HEK293 (cell line): ENCODE measurements around the gene FAM151B.

ENCODE experiments used
- CTCF ChIA-PET: fragments of 350-600 bp; formaldehyde crosslinking; extraction: SDS; loops from one replicate; lab custom pipeline; 2021; ENCODE audit warnings: antibody characterized with exemption; lab: Yijun Ruan, JAX
- POLR2A ChIA-PET: fragments of 300-600 bp; formaldehyde crosslinking; extraction: SDS; loops from one replicate; lab custom pipeline; 2020; ENCODE audit warnings: antibody characterized with exemption, inconsistent platforms; lab: Yijun Ruan, JAX
- H3K27ac ChIP-seq: fragments of 200-500 bp; sonication (Bioruptor generic); 2 replicates; pipeline ENCODE4 v1.5.1; 2014; ENCODE audit warnings: low read depth, low read length, control low read depth, inconsistent platforms; ENCODE audit errors: extremely low read depth
- H3K36me3 ChIP-seq, 2 experiments: fragments of 200-500 bp in 1 of 2; sonication (Bioruptor generic) in 1 of 2; 1 replicate in 1 of 2; 2 replicates in 1 of 2; pipeline ENCODE4 v1.5.1; 2014 to 2017; ENCODE audit warnings: inconsistent platforms in 2 of 2, low read length in 2 of 2; ENCODE audit not compliant: control insufficient read depth in 2 of 2, insufficient read depth in 1 of 2
- H3K4me1 ChIP-seq: fragments of 200-500 bp; sonication (Bioruptor generic); 2 replicates; pipeline ENCODE4 v1.5.1; 2014; ENCODE audit warnings: mild to moderate bottlenecking, low read length, inconsistent platforms; ENCODE audit not compliant: control insufficient read depth, insufficient read depth
- H3K4me3 ChIP-seq: 2 replicates; pipeline ENCODE4 v1.5.1; 2011; ENCODE audit warnings: low read depth, mild to moderate bottlenecking, control low read depth, low read length, moderate library complexity
- H3K9me3 ChIP-seq: fragments of 200-500 bp; sonication (Bioruptor generic); 2 replicates; pipeline ENCODE4 v1.5.1; 2014; ENCODE audit warnings: low read depth, low read length, inconsistent platforms; ENCODE audit not compliant: control insufficient read depth, insufficient read depth
- BCL11A ChIP-seq: fragments of 450-650 bp; formaldehyde crosslinking; IDR thresholded peaks from 2 replicates; pipeline ENCODE4 v1.5.1; 2016; ENCODE audit warnings: low read depth, missing biosample characterization, missing genetic modification characterization
- GLIS1 ChIP-seq: fragments of 450-650 bp; formaldehyde crosslinking; IDR thresholded peaks from 2 replicates; pipeline ENCODE4 v1.5.1; 2016; ENCODE audit warnings: missing biosample characterization, missing genetic modification characterization
- KLF10 ChIP-seq: fragments of 450-650 bp; IDR thresholded peaks from 2 replicates; pipeline ENCODE4 v1.5.1; 2018; ENCODE audit warnings: missing biosample characterization, mild to moderate bottlenecking, missing genetic modification characterization
- KLF9 ChIP-seq: fragments of 450-650 bp; formaldehyde crosslinking; IDR thresholded peaks from 2 replicates; pipeline ENCODE4 v1.5.1; 2016; ENCODE audit warnings: missing biosample characterization, missing genetic modification characterization, low read depth
- PRDM1 ChIP-seq: fragments of 450-650 bp; formaldehyde crosslinking; IDR thresholded peaks from 2 replicates; pipeline ENCODE4; 2016; ENCODE audit warnings: missing biosample characterization, missing genetic modification characterization
- SCRT1 ChIP-seq: fragments of 450-650 bp; formaldehyde crosslinking; IDR thresholded peaks from 2 replicates; pipeline ENCODE4 v1.5.1; 2016; ENCODE audit warnings: missing biosample characterization, missing genetic modification characterization, borderline replicate concordance
- SCRT2 ChIP-seq: fragments of 450-650 bp; formaldehyde crosslinking; IDR thresholded peaks from 2 replicates; pipeline ENCODE4 v1.5.1; 2016; ENCODE audit warnings: missing biosample characterization, missing genetic modification characterization
- SP7 ChIP-seq: fragments of 450-650 bp; formaldehyde crosslinking; IDR thresholded peaks from 2 replicates; pipeline ENCODE4 v1.5.1; 2016; ENCODE audit warnings: missing biosample characterization, missing genetic modification characterization
- TSHZ1 ChIP-seq: fragments of 450-650 bp; formaldehyde crosslinking; IDR thresholded peaks from 2 replicates; pipeline ENCODE4 v1.5.1; 2016; ENCODE audit warnings: missing biosample characterization, missing genetic modification characterization, borderline replicate concordance
- YY2 ChIP-seq: fragments of 450-650 bp; formaldehyde crosslinking; IDR thresholded peaks from 2 replicates; pipeline ENCODE4 v1.5.1; 2016; ENCODE audit warnings: missing biosample characterization, missing genetic modification characterization
- ZBTB20 ChIP-seq: fragments of 450-650 bp; formaldehyde crosslinking; IDR thresholded peaks from 2 replicates; pipeline ENCODE4 v1.5.1; 2016; ENCODE audit warnings: missing biosample characterization, missing genetic modification characterization
- ZBTB21 ChIP-seq: fragments of 450-650 bp; formaldehyde crosslinking; IDR thresholded peaks from 2 replicates; pipeline ENCODE4 v1.5.1; 2017; ENCODE audit warnings: missing biosample characterization, missing genetic modification characterization
- ZNF112 ChIP-seq: fragments of 450-650 bp; formaldehyde crosslinking; IDR thresholded peaks from 2 replicates; pipeline ENCODE4 v1.5.0; 2017; ENCODE audit warnings: missing biosample characterization, missing genetic modification characterization
- ZNF114 ChIP-seq: fragments of 450-650 bp; formaldehyde crosslinking; IDR thresholded peaks from 2 replicates; pipeline ENCODE4 v1.5.0; 2017; ENCODE audit warnings: missing biosample characterization, missing genetic modification characterization
- ZNF140 ChIP-seq: fragments of 450-650 bp; formaldehyde crosslinking; IDR thresholded peaks from 2 replicates; pipeline ENCODE4 v1.5.1; 2016; ENCODE audit warnings: missing biosample characterization, missing genetic modification characterization
- ZNF146 ChIP-seq: fragments of 450-650 bp; formaldehyde crosslinking; IDR thresholded peaks from 2 replicates; pipeline ENCODE4 v1.5.1; 2016; ENCODE audit warnings: missing biosample characterization, missing genetic modification characterization
- ZNF155 ChIP-seq: fragments of 450-650 bp; formaldehyde crosslinking; IDR thresholded peaks from 2 replicates; pipeline ENCODE4 v1.5.1; 2016; ENCODE audit warnings: missing biosample characterization, missing genetic modification characterization
- ZNF302 ChIP-seq: fragments of 450-650 bp; formaldehyde crosslinking; IDR thresholded peaks from 2 replicates; pipeline ENCODE4 v1.5.1; 2016; ENCODE audit warnings: missing biosample characterization, missing genetic modification characterization, low read depth
- ZNF37A ChIP-seq: fragments of 450-650 bp; IDR thresholded peaks from 2 replicates; pipeline ENCODE4 v1.5.1; 2018; ENCODE audit warnings: missing biosample characterization, missing genetic modification characterization
- ZNF404 ChIP-seq: fragments of 450-650 bp; formaldehyde crosslinking; IDR thresholded peaks from 2 replicates; pipeline ENCODE4 v1.5.1; 2017; ENCODE audit warnings: missing biosample characterization, missing genetic modification characterization
- ZNF423 ChIP-seq: fragments of 450-650 bp; formaldehyde crosslinking; IDR thresholded peaks from 2 replicates; pipeline ENCODE4 v1.5.1; 2016; ENCODE audit warnings: missing biosample characterization, missing genetic modification characterization
- ZNF501 ChIP-seq: fragments of 450-650 bp; formaldehyde crosslinking; IDR thresholded peaks from 2 replicates; pipeline ENCODE4 v1.5.1; 2016; ENCODE audit warnings: missing biosample characterization, missing genetic modification characterization
- ZNF561 ChIP-seq: fragments of 450-650 bp; IDR thresholded peaks from 2 replicates; pipeline ENCODE4 v1.5.1; 2018; ENCODE audit warnings: missing biosample characterization, missing genetic modification characterization, borderline replicate concordance
- ZNF596 ChIP-seq: fragments of 450-650 bp; IDR thresholded peaks from 2 replicates; pipeline ENCODE4 v1.5.0; 2018; ENCODE audit warnings: missing biosample characterization, mild to moderate bottlenecking, missing genetic modification characterization, moderate library complexity
- ZNF600 ChIP-seq: fragments of 450-650 bp; formaldehyde crosslinking; IDR thresholded peaks from 2 replicates; pipeline ENCODE4 v1.5.1; 2016; ENCODE audit warnings: missing biosample characterization, missing genetic modification characterization
- ZNF623 ChIP-seq: fragments of 450-650 bp; formaldehyde crosslinking; IDR thresholded peaks from 2 replicates; pipeline ENCODE4 v1.5.1; 2016; ENCODE audit warnings: missing biosample characterization, missing genetic modification characterization
- ZNF626 ChIP-seq: fragments of 450-650 bp; sonication (Bioruptor Pico); formaldehyde crosslinking; IDR thresholded peaks from 2 replicates; pipeline ENCODE4 v1.5.1; 2018; ENCODE audit warnings: missing biosample characterization, missing genetic modification characterization, inconsistent platforms
- ZNF660 ChIP-seq: fragments of 450-650 bp; IDR thresholded peaks from 2 replicates; pipeline ENCODE4 v1.5.1; 2018; ENCODE audit warnings: missing biosample characterization, mild to moderate bottlenecking, missing genetic modification characterization
- ZXDB ChIP-seq: fragments of 450-650 bp; formaldehyde crosslinking; IDR thresholded peaks from 2 replicates; pipeline ENCODE4 v1.5.1; 2016; ENCODE audit warnings: missing biosample characterization, missing genetic modification characterization
- TF ChIP-seq, protein P1 (sequence below): fragments of 450-650 bp; formaldehyde crosslinking; IDR thresholded peaks from 2 replicates; pipeline ENCODE4 v1.5.1; 2016; ENCODE audit warnings: missing biosample characterization, missing genetic modification characterization
- TF ChIP-seq, protein P2 (sequence below): fragments of 450-650 bp; formaldehyde crosslinking; IDR thresholded peaks from 2 replicates; pipeline ENCODE4 v1.5.1; 2017; ENCODE audit warnings: missing biosample characterization, missing genetic modification characterization

The FAM151B gene

DNA sequence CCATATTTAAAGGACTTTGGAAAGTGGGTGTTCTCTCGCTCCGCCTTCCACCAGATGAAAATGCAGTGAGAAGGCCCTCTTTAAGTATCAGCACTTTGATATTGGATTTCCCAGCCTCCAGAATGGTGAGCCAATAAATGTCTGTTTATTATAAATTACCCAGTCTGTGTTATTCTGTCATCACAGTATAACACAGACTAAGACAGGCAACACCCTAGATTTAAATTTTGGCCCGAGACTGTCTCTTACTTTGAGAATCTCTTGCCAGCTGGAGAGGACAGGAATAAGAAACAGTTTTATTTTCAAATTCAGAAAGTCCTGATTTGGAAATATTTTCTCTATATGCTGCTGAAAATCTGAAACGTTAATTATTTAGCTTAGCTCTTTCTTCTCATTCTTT is 21.5 kb downstream of the FAM151B start:
- ChIA-PET POLR2A (no interaction called here), CTCF (no interaction called here)
- Histone ChIP-seq H3K4me1 (no peaks in the 10 kb centered on the region), H3K36me3 (no peaks in the 10 kb centered on the region), H3K9me3 (no peaks in the 10 kb centered on the region), H3K4me3 (no peak overlapping the region), H3K27ac (no peak overlapping the region)
- TF ChIP-seq KLF10 (no peak), ZNF302 (tag by site-specific recombination) (no peak), ZNF600 (tag by site-specific recombination) (no peak), GLIS1 (tag by site-specific recombination) (no peak), ZNF140 (tag by site-specific recombination) (no peak), KLF9 (tag by site-specific recombination) (no peak)

- no peak overlapping the region for H3K27ac ChIP-seq
- H3K4me1 ChIP-seq: no peaks in the 10 kb centered on the region
- no peak overlapping the region for H3K4me3 ChIP-seq
- peak; percentile 36; the same call in 1 of the 2 replicates for TF ChIP-seq ZXDB (tag by site-specific recombination)
- peak; percentile 52 for TF ChIP-seq PRDM1 (tag by site-specific recombination)
- 0 out of 2 replicates have a peak, but pooled peaks have one; percentile 47 for TF ChIP-seq ZNF501 (tag by site-specific recombination)
- no peak for TF ChIP-seq ZNF404
- TF ChIP-seq ZBTB21 (tag by site-specific recombination): no peak
- TF ChIP-seq BCL11A (tag by site-specific recombination): peak; percentile 69; the same call in 1 of the 2 replicates
- TF ChIP-seq ZNF146: no peak
- TF ChIP-seq ZNF37A: no peak
- TF ChIP-seq ZNF596: 0 out of 2 replicates have a peak, but pooled peaks have one; percentile 21
- no peak for TF ChIP-seq ZNF114 (tag by site-specific recombination)
- TF ChIP-seq ZBTB20 (tag by site-specific recombination): no peak
- no peak for TF ChIP-seq YY2 (tag by site-specific recombination)
- TF ChIP-seq, protein P1, sequence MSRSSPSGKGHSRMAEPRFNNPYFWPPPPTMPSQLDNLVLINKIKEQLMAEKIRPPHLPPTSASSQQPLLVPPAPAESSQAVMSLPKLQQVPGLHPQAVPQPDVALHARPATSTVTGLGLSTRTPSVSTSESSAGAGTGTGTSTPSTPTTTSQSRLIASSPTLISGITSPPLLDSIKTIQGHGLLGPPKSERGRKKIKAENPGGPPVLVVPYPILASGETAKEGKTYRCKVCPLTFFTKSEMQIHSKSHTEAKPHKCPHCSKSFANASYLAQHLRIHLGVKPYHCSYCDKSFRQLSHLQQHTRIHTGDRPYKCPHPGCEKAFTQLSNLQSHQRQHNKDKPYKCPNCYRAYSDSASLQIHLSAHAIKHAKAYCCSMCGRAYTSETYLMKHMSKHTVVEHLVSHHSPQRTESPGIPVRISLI (tag by site-specific recombination): no peak
- TF ChIP-seq SP7 (tag by site-specific recombination): peak; percentile 83
- peak; percentile 94 for TF ChIP-seq SCRT2 (tag by site-specific recombination)
- peak; percentile 80 for TF ChIP-seq ZNF600 (tag by site-specific recombination)
- TF ChIP-seq ZNF155 (tag by site-specific recombination): no peak
- peak; percentile 83 for TF ChIP-seq SCRT1 (tag by site-specific recombination)
- no peaks in the 10 kb centered on the region for H3K9me3 ChIP-seq
- H3K36me3 ChIP-seq: no peaks in the 10 kb centered on the region; a peak in 1 of 3 replicates
- CTCF ChIA-PET: no interaction called here
- POLR2A ChIA-PET: no interaction called here
These were observed 28.9 kb downstream of the FAM151B start for GRCh38 chr5:80516826-80517225.

DNA sequence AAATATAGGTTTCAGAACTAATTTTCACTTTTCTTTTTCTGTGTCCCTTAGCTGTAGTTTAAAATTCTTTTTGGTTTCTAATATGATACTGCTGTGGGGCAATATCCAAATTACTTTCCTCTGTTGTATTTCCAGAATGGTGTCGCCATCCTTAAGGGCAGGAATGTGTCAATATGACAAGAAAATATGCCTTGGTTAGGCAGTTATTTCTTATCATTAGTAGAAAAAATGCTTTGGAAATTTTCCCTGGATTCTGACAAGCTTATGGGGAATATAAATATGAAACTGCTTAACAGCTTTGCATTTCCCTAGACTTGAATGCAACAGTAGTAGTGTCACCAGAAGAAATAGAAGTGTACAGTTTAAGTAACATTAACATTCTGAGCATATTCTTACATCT is 52.8 kb downstream of the FAM151B start:
- POLR2A ChIA-PET: no interaction called here
- no peaks in the 10 kb centered on the region for H3K9me3 ChIP-seq
- H3K4me1 ChIP-seq: no peaks in the 10 kb centered on the region
- no peak overlapping the region for H3K27ac ChIP-seq
- no peaks in the 10 kb centered on the region for H3K36me3 ChIP-seq
- H3K4me3 ChIP-seq: no peak overlapping the region
- CTCF ChIA-PET: no interaction called here
- TF ChIP-seq TSHZ1 (tag by site-specific recombination): no peak
- TF ChIP-seq ZNF623: no peak
- TF ChIP-seq ZNF660 (tag by site-specific recombination): no peak
- TF ChIP-seq ZNF561: no peak
- TF ChIP-seq ZNF112 (tag by site-specific recombination): no peak
- no peak for TF ChIP-seq ZNF114 (tag by site-specific recombination)
- TF ChIP-seq ZNF423 (tag by site-specific recombination): no peak
- TF ChIP-seq, protein P2, sequence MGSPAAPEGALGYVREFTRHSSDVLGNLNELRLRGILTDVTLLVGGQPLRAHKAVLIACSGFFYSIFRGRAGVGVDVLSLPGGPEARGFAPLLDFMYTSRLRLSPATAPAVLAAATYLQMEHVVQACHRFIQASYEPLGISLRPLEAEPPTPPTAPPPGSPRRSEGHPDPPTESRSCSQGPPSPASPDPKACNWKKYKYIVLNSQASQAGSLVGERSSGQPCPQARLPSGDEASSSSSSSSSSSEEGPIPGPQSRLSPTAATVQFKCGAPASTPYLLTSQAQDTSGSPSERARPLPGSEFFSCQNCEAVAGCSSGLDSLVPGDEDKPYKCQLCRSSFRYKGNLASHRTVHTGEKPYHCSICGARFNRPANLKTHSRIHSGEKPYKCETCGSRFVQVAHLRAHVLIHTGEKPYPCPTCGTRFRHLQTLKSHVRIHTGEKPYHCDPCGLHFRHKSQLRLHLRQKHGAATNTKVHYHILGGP (tag by site-specific recombination): no peak
- TF ChIP-seq ZNF146: no peak
- TF ChIP-seq ZNF626 (tag by site-specific recombination): no peak
